Nephron (organoid): Measurements from ENCODE around the gene TDG.

ENCODE experiments used
- H3K27ac Mint-ChIP-seq, 3 experiments: 2 replicates each; pipeline ENCODE4 v1.8.0; 2020; ENCODE audit warnings: mixed read lengths in 3 of 3, mild to moderate bottlenecking in 2 of 3, moderate library complexity in 1 of 3
- H3K27me3 Mint-ChIP-seq: 2 replicates; pipeline ENCODE4 v1.8.0; 2021; ENCODE audit warnings: low read depth, mild to moderate bottlenecking, moderate library complexity, mixed read lengths
- H3K36me3 Mint-ChIP-seq: 2 replicates; pipeline ENCODE4 v1.8.0; 2020; ENCODE audit warnings: low read depth, mixed read lengths
- H3K4me1 Mint-ChIP-seq: 2 replicates; pipeline ENCODE4 v1.8.0; 2020; ENCODE audit warnings: mixed read lengths
- H3K4me3 Mint-ChIP-seq, 3 experiments: 2 replicates each; pipeline ENCODE4 v1.8.0; 2020; ENCODE audit warnings: mild to moderate bottlenecking in 3 of 3, mixed read lengths in 3 of 3, moderate library complexity in 2 of 3
- H3K9me3 Mint-ChIP-seq: 2 replicates; pipeline ENCODE4 v1.8.0; 2020; ENCODE audit warnings: mixed read lengths
- CTCF ChIP-seq, 3 experiments: fragments of 200-600 bp; sonication (generic); IDR thresholded peaks; one replicate each; pipeline ENCODE4 v1.5.0; 2021; ENCODE audit warnings: antibody characterized with exemption in 3 of 3; ENCODE audit not compliant: unreplicated experiment in 3 of 3

Gene TDG

GRCh38 chr12:103998976-103999375, 33.3 kb downstream of the TDG start:
- H3K27me3 Mint-ChIP-seq = no peaks in the 10 kb centered on the region
- peaks cover 4% of the 10 kb centered on the region for H3K36me3 Mint-ChIP-seq
- no peaks in the 10 kb centered on the region for H3K9me3 Mint-ChIP-seq

GRCh38 chr12:104000807-104001434, 35.2 kb downstream of the TDG start:
- Mint-ChIP-seq H3K27me3 (no peaks in the 10 kb centered on the region), H3K9me3 (peaks cover 3% of the 10 kb centered on the region)

More at GRCh38 chr12:103998976-103999375, 33.3 kb downstream of the TDG start:
- Mint-ChIP-seq H3K4me3 (peak overlapping the region in 2 of 3 experiments; percentile 5 to 8), H3K4me1 (peaks cover 34% of the 10 kb centered on the region), H3K27ac (peak overlapping the region; percentile 24 to 84 (median 63))
- no peak for TF ChIP-seq CTCF (IDR thresholded peaks at IDR 0.05; ENCODE audit: unreplicated experiment in 3 of 3)

GRCh38 chr12:104002686-104003085, 37.0 kb downstream of the TDG start:
- H3K36me3 Mint-ChIP-seq = peaks cover 9% of the 10 kb centered on the region
- H3K9me3 Mint-ChIP-seq = peaks cover 9% of the 10 kb centered on the region
- no peak for TF ChIP-seq CTCF (IDR thresholded peaks at IDR 0.05; ENCODE audit: unreplicated experiment in 3 of 3)
- H3K27me3 Mint-ChIP-seq = no peaks in the 10 kb centered on the region
- no peak overlapping the region for H3K4me3 Mint-ChIP-seq
- H3K27ac Mint-ChIP-seq = no peak overlapping the region
- peaks cover 35% of the 10 kb centered on the region for H3K4me1 Mint-ChIP-seq

More at GRCh38 chr12:104000807-104001434, 35.2 kb downstream of the TDG start:
- TF ChIP-seq CTCF (IDR thresholded peaks at IDR 0.05; ENCODE audit: unreplicated experiment in 3 of 3) = no peak
- Mint-ChIP-seq H3K27ac (peak overlapping the region in 2 of 3 experiments; percentile 18 to 23), H3K36me3 (peaks cover 4% of the 10 kb centered on the region), H3K4me3 (no peak overlapping the region), H3K4me1 (peaks cover 34% of the 10 kb centered on the region)

GRCh38 chr12:104003596-104003995, 37.9 kb downstream of the TDG start:
- Mint-ChIP-seq H3K9me3 (peaks cover 15% of the 10 kb centered on the region), H3K27me3 (no peaks in the 10 kb centered on the region), H3K36me3 (peaks cover 15% of the 10 kb centered on the region), H3K4me3 (no peak overlapping the region), H3K4me1 (peaks cover 31% of the 10 kb centered on the region), H3K27ac (no peak overlapping the region)
- no peak for TF ChIP-seq CTCF (IDR thresholded peaks at IDR 0.05; ENCODE audit: unreplicated experiment in 3 of 3)

- H3K27me3 Mint-ChIP-seq = peaks cover 4% of the 10 kb centered on the region
- H3K36me3 Mint-ChIP-seq = peaks cover 17% of the 10 kb centered on the region
- peaks cover 21% of the 10 kb centered on the region for H3K9me3 Mint-ChIP-seq
- no peak overlapping the region for H3K4me3 Mint-ChIP-seq
- no peak for TF ChIP-seq CTCF (IDR thresholded peaks at IDR 0.05; ENCODE audit: unreplicated experiment in 3 of 3)
- peaks cover 25% of the 10 kb centered on the region for H3K4me1 Mint-ChIP-seq
- H3K27ac Mint-ChIP-seq = peak overlapping the region in 2 of 3 experiments; percentile 14 to 35
Observed at GRCh38 chr12:104006929-104007328, 41.3 kb downstream of the TDG start.

- Mint-ChIP-seq H3K27ac (peak overlapping the region in 1 of 3 experiments; percentile 35), H3K4me1 (peaks cover 33% of the 10 kb centered on the region), H3K4me3 (no peak overlapping the region), H3K27me3 (peaks cover 4% of the 10 kb centered on the region), H3K36me3 (peaks cover 24% of the 10 kb centered on the region), H3K9me3 (peaks cover 18% of the 10 kb centered on the region)
- TF ChIP-seq CTCF (IDR thresholded peaks at IDR 0.05; ENCODE audit: unreplicated experiment in 3 of 3) = no peak
Observed at GRCh38 chr12:104010121-104010520, 44.4 kb downstream of the TDG start.
